OCI-M2 (cell line): ENCODE data around the gene ZNF410.
"Not testable (repeated sequence)": the region's sequence is repeated elsewhere in the genome, so short reads cannot be mapped to it uniquely, and the experiment has no call there.

ENCODE experiments used
- DNase-seq: peaks from one replicate; lab custom pipeline; 2025; ENCODE audit not compliant: unreplicated experiment; lab: John Stamatoyannopoulos, UW

ZNF410 gene, protein sequence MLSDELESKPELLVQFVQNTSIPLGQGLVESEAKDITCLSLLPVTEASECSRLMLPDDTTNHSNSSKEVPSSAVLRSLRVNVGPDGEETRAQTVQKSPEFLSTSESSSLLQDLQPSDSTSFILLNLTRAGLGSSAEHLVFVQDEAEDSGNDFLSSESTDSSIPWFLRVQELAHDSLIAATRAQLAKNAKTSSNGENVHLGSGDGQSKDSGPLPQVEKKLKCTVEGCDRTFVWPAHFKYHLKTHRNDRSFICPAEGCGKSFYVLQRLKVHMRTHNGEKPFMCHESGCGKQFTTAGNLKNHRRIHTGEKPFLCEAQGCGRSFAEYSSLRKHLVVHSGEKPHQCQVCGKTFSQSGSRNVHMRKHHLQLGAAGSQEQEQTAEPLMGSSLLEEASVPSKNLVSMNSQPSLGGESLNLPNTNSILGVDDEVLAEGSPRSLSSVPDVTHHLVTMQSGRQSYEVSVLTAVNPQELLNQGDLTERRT

DNA sequence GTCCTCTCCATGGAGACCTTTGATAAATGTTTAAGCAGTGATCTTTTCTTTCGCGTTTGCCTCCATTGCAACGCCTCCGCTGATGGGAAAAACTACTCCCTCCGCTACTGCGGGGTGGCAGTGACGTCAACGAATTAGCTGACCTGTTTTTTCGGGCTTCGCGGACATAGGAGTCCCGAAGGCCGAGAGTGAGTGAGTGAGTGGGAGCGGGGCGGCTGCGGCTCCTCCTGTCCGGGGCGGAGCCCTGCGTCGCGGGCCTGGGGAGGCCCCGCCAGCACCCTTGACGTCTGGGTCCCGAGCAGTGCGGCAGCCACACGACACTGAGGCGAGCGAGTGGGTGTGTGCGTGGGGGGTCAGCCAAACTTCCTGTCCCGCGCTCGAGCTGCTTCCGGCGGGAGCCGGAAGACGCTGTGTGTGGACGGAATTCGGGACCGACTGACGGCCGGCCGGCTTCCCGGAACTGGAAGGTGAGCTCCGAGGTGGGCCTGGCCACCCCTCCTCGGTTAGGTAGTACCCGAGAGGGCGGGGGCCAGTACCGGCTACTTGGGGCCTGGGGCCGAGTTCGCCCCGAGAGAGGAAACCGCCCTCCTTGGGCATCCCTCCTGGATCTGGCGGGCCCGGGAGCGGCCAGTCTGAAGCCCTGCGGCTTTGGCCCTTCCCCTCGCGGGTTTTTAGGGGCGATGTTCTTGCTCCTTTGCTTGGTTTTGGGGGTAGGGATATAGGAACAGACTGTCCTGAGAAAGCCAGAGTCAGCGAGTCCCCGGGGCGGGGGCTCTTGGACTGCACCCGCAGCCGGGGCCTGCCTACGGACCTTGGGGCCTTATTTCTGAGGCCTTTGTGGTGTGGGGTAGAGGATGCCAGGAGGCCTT, at the start of gene ZNF410:
ZNF410 (plus strand) TSS at position 411 of the 869 bp plus-strand sequence. CDS start 5,317 bp downstream, outside the sequence.
- peak; percentile 86 for DNase-seq

DNA sequence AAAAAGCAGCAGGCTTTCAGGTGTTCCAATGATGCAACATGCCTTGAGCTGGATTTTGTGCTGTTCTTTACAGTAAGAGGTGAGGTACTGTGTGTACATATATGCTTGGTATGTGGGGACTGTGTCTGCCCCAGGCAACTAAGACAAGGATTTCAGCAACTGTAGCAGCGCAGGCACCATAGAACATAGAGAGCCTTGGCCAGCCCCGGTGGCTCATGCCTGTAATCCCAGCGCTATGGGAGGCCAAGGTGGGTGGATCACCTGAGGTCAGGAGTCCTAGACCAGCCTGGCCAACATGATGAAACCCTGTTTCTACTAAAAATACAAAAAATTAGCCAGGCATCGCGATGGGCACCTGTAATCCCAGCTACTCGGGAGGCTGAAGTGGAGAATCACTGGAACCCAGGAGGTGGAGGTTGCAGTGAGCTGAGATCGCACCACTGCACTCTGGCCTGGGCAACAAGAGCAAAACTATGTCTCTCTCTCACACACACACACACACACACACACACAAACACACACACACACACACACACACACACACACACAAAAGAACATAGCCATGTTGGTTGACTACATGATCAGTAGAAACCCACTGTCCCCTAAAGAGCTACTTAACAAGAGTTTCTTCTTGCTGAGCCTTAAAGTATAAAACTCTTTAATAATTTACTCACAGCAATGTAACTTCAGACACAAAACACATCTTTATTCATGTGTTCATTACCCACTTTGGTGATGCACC, 48.2 kb upstream of the ZNF410 start:
- DNase-seq = not testable (repeated sequence)

DNA sequence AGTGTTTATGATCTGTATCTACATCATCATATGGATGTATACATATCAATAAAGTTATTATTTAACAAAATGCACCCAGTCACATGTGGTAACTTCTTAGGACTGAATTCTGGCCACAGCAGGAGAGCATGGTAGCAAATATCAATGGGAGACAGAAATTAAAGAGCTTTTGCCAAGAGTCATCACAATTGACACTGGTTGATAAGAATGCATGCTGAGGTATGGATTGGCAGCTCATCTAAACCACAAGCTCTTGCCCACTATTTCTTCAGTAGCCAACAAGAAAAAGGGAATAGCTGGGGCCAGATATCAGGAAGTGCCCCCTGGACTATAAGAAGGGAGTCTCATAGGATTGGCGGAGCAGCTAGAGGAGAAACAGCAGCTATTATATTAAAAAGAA, 44.5 kb upstream of the ZNF410 start:
- DNase-seq = no peak

DNA sequence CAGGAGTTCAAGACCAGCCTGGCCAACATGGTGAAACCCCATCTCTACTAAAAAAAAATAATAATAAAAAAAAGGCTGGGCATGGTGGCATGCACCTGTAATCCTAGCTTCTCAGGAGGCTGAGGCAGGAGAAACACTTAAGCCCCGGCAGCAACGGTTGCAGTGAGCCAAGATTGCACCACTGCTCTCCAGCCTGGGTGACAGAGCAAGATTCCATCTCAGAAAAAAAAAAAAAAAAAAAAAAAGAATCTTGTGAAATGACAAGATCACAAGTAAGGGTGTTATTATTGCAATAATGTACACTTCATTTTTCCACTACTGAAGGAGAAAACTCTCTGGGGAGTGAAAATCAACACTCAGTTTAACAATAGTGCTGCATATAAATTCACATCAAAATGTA, 43.8 kb upstream of the ZNF410 start:
- DNase-seq = no peak

DNA sequence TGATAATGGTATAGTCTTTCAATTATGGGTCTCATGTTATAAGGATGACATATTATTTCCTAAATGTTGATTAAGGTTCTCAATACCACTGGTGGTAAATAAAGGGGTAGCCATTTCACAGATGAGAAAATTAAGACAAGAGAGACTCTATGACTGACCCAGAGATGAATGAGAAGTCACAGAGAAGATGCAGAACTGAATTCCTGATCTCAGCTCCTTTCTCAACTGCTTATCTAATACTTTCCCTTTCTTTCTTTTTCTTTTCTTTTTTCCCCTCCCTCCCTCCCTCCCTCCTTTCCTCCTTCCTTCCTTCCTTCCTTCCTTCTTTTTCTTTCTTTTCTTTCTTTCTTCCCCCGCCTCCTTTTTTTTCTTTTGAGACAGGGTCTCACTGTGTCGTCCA, 43.4 kb upstream of the ZNF410 start:
- DNase-seq = no peak

DNA sequence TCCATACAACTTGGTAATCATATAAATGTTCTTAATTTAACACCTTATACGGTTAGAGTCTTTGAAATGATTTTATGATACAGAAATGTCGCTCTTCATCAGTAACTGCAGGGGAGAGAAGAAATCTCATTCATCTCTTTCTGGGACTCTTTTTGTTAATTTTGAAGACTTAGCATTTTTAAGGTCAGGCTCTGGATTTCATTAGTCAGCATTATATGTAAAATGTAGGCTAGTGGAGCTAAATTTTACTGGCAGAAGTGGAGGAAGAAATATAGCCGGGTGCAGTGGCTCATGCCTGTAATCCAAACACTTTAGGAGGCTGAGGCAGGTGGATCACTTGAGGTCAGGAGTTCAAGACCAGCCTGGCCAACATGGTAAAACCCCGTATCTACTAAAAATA, 39.7 kb upstream of the ZNF410 start:
- DNase-seq = no peak

DNA sequence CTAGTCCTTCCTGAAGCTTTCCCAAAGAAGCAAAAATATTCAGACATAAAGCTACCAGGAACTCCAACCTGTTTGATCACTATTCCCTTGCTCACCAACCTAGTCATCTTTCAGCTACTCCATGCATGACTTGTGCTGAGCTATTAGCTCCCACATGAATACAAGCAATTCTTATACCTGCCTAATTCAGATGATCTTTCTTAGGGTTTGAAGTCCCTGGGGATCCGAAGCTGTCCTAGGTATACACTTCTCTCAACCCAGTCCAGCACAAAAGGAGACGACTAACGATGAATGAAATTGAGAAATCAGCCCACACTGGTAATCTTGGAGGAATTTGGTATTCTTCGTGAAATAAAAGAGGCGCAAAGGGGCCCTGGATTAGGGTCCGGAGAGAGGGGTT, 35.7 kb upstream of the ZNF410 start:
- no peak for DNase-seq

DNA sequence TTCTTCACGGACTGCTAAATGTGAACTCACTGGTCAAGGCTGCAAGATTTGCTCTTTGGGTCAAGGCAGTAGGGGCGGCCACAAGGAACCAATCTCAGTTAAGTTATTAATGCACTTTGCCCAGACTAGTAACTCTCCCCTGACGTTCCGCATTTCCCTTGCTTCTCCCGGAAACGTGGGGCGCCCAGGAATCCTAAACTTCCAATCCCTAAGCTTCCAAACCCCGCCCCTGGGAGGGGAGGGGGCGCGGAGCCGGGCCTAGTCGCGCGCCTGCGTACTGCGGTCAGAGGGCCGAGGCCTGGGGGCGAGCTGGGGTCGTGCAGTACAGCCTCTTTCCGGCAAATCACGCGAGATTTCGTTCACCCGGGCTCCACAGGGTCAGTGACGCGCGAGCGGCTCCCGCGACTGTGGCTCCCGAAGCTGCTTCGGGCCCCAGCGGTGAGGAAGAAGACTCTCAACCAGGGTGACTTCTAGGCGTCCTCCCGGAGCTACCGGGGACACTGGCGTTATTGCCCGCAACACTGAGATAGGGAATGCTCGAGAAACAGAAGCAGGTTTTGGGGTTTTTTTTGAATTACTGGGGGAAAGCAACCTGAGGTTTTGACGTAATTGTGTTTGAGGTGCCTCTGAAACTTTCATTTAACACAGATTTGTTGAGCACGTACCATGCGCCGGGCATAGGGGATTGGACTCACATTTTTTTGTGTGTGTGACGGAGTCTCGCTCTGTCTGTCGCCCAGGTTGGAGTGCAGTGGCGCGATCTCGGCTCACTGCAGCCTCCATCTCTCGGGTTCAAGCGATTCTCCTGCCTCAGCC, 34.9 kb upstream of the ZNF410 start, which contains the start of gene PTGR2:
PTGR2 (plus strand) TSS at position 265 of the 816 bp plus-strand sequence. CDS start 7,032 bp downstream, outside the sequence.
- DNase-seq = peak; percentile 86

DNA sequence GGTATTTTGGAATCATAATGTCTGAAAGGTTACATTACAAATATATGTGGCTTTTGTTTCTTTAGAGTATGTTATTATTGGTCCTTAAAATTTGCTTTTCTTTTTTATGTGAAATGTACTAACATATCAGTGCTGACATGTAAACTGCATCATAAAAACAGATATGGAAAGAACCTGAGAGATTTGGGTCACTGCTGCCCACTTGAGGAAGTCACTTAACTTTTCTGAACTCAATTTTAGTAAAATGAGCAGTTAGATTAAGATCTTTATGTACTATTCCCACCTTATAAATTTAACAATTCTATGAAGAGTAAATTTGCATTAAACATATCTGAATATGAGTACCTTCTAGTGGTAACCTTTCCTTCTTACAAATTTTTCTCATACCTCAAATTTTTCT, 27.5 kb upstream of the ZNF410 start:
- DNase-seq = no peak

DNA sequence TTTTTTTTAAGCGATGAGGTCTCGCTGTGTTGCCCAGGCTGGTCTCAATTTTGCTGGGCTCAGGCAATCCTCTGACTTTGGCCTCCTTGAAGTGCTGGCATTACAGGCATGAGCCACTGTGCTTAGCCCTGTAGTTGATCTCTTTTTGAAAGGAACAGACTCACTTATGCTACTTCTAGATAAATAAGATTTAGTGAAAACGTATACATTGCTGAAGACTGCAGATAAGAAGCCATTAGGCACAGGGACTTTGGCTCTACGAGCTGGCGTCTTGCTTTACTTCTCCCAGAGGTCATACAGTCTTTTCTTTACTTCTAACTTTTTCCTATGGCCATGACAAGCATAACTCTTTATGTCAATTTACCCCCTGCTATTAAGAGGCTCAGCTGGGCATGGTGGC, 25.6 kb upstream of the ZNF410 start:
- no peak for DNase-seq

DNA sequence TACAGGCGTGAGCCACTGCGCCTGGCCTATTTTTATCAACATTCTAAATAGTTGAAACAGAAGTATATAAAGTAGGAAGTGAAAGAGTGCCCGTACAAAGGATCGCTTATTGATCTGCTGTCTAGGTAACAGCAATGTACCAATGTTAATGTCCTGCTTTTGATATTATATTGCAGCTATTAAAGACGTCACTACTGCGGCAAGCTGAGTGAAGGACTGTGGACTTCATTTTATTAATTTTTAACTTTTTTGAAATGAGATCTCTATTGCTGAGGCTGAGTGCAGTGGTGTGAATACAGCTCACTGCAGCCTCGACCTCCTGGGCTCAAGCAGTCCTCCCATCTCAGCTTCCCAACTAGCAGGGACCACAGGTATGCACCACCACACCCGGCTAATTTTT, 24.2 kb upstream of the ZNF410 start:
- no peak for DNase-seq

DNA sequence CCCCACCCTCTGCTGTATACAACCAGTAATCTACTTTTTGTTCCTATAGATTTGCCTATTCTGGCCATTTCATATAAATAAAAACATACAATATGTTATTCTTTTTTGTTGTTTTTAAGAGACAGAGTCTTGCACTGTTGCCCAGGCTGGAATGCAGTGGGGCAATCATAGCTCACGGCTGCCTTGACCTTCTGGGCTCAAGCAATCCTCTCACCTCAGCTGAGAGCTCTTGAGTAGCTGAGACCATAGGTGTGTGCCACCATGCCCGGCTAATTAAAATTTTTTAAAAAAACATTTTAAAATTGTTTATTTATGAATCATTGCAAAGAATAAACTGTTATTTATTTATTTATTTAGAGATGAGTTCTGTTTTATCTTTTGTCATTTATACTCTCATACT, 23.4 kb upstream of the ZNF410 start:
- DNase-seq = no peak

DNA sequence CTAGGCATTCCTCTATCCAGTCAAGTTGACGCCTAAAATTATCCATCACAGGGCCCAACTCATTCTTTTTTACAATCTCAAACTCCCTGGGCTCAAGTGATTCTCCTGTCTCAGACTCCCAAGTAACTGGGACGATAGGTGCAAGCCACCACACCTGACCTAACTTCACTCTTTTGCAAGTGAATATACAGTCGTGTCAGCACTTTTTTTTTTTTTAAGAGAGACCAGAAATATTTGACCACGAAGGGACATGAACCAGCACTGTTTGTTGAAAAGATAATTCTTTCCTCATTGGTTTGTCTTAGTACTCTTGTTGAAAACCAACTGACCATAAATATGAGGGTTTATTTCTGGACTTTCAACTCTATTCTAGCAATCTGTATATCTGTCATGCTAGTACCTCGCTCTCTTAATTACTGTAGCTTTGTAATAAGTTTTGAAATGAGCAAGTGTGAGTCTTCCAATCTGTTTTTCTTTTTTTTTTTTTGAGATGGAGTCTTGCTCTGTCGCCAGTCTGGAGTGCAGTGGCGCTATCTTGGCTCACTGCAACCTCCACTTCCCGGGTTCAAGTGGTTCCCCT, 21.0 kb upstream of the ZNF410 start:
- DNase-seq = no peak

DNA sequence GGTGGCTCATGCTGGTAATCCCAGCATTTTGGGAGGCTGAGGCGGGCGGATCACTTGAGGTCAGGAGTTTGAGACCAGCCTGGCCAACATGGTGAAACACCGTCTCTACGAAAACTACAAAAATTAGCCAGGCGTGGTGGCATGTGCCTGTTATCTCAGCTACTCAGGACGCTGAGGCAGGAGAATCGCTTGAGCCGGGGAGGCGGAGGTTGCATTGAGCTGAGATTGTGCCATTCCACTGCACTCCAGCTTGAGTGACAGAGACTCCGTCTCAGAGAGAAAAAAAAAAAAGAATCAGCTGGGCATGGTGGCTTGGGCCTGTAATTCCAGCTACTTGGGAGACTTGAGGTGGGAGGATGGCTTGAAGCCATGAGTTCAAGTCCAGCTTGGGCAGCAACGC, 16.9 kb upstream of the ZNF410 start:
- DNase-seq = not testable (repeated sequence)

DNA sequence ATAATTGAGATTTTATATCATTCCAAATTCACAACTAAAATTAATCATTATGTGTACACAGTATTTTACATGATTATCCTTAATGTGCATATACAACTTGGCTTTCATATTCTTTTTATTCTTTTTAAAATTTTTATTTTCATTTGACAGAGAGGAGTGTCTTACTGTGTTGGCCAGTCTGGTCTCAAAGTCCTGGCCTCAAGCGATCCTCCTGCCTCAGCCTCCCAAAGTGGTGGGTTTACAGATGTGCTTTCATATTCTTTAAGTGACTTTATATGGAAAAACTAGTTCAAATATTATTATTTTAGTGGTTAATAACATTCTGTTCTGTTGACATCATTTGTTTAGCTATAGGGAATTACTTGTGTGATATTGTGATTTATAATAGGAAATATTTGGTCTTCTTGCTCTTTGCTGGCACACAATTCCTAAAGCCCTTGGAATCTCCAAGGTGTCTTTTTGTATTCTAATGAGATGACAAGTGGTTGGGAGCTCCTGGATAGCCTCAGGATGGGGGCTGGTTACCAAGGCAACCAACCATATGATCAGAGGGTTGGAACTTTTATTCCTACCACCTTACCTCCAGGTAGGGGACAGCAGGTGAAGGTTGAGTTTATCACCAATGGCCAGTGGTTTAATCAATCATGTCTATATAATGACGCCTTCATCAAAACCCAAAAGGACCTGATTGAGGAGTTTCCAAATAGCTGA, 16.0 kb upstream of the ZNF410 start:
- DNase-seq = no peak

DNA sequence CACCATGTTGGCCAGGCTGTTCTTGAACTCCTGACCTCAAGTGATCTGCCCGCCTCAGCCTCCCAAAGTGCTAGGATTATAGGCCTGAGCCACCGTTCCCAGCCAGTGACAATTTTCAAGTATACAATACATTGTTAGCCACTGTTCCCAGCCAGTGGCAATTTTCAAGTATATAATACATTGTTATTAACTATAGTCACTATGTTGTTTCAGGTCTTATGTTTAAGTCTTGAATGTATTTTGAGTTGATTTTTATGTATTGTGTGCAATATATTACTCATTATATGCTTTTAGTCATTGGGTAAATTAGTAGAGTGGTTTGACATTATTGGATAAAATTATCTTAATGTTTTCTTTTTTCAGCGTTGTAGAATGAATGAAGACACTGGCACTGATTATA, 13.0 kb upstream of the ZNF410 start:
- DNase-seq = no peak

DNA sequence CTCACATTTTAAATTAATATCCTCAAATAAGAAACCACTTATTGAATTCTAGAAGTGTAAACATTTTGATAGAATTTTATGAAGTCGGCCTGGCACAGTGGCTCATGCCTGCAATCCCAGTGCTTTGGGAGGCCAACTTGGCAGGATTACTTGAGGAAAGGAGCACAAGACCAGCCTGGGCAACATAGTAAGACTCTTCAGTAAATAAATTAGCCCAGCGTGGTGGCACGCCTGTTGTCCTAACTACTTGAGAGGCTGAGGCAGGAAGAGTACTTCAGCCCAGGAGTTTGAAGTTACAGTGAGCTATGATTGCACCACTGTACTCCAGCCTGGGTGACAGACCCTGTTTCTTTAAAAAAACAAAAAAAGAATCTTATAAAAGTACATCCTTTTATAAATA, 8.9 kb upstream of the ZNF410 start:
- DNase-seq = no peak

DNA sequence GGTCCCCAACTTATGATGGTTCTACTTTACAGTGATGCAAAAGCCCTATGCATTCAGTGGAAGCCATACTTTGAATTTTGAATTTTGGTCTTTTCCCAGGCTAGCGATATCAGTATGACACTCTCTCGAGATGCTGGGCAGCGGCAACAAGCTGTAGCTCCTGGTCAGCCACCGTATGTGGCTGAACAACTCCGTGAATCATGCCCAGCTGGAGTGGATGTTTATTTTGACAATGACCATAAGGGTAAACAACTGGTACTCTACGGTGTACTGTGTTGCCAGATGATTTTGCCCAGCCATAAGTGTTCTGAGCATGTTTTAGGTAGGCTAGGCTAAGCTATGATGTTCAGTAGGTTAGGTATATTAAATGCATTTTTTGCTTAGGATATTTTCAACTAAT, 8.2 kb upstream of the ZNF410 start:
- no peak for DNase-seq

DNA sequence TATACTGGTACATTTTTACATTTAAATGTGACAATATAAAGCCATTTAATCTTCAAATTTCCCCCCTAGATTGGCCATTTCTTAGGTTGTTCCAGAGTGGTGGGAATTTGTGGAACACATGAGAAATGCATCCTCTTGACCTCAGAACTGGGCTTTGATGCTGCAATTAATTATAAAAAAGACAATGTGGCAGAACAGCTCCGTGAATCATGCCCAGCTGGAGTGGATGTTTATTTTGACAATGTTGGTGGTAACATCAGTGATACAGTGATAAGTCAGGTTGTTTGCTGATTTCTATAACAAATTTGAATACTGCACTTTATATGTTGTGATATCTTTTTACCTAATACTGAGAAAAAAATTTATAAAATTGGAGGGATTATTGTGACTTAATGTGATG, 7.6 kb upstream of the ZNF410 start:
- no peak for DNase-seq
